Uterus (tissue), 4 donors: ENCODE results near the gene EHD3. TPM values are rescaled to one million over a fixed set of nuclear protein-coding genes. Genes with fewer than 3 reads are reported as not detected.

Source experiments
- DNase-seq, 2 donors: peaks; one replicate each; pipeline ENCODE4 v3.0.0-alpha.2; 2019 to 2020
- H3K27ac ChIP-seq, 2 donors: fragments of 200-600 bp; sonication (generic); 1 replicate in 1 of 2; 2 replicates in 1 of 2; pipeline ENCODE4 v1.5.1; 2016 to 2018
- H3K27me3 ChIP-seq, 2 donors: fragments of 200-600 bp; sonication (generic); one replicate each; pipeline ENCODE4 v1.5.1; 2018 to 2019; ENCODE audit warnings: control low read depth in 1 of 2
- H3K36me3 ChIP-seq, 2 donors: fragments of 200-600 bp; sonication (generic); one replicate each; pipeline ENCODE4 v1.5.1; 2019; ENCODE audit warnings: control low read depth in 1 of 2
- H3K4me1 ChIP-seq, 2 donors: fragments of 200-600 bp; sonication (generic); one replicate each; pipeline ENCODE4 v1.5.1; 2018 to 2019; ENCODE audit warnings: control low read depth in 1 of 2
- H3K4me3 ChIP-seq, 2 donors: fragments of 200-600 bp; sonication (generic); 1 replicate in 1 of 2; 2 replicates in 1 of 2; pipeline ENCODE4 v1.5.1; 2018 to 2019; ENCODE audit warnings: mild to moderate bottlenecking in 1 of 2
- H3K9me3 ChIP-seq, 2 donors: fragments of 200-600 bp; sonication (generic); one replicate each; pipeline ENCODE4 v1.5.1; 2019; ENCODE audit warnings: control low read depth in 1 of 2
- POLR2A ChIP-seq, 2 donors: fragments of 450-650 bp; IDR thresholded peaks; one replicate each; pipeline ENCODE4 v1.6.1; 2016; ENCODE audit warnings: antibody characterized with exemption in 2 of 2, mild to moderate bottlenecking in 1 of 2, moderate library complexity in 1 of 2
- intact Hi-C: fragments of 100-400 bp; cut with DNase I; formaldehyde crosslinking; loops from one replicate; pipeline ENCODE4 v1.15.1; 2023; ENCODE audit warnings: low total_unique reads
- total RNA-seq, 4 donors: library from RNA; depleted of rRNA in 3 of 4; stranded (reverse); fragments of >200 nt in 3 of 4; gene quantifications; one replicate each; pipeline versions ENCODE4 v1.1.0 to v1.2.4, GENCODE V29; 2014 to 2023
- TF ChIP-seq, protein P1 (sequence below), 4 experiments: fragments of 200-600 bp in 2 of 4; fragments of 450-650 bp in 2 of 4; sonication (generic) in 2 of 4; IDR thresholded peaks; one replicate each; pipeline ENCODE4 v1.5.1; 2016 to 2019; ENCODE audit warnings: antibody characterized with exemption in 4 of 4, mild to moderate bottlenecking in 2 of 4, moderate library complexity in 1 of 4
- donor health status: DM: yes; HTN: yes; CAD: no.

EHD3 gene
- total RNA-seq, 4 donors from 2014 or later: 2.6 to 13.1 (median 4.8) TPM

DNA sequence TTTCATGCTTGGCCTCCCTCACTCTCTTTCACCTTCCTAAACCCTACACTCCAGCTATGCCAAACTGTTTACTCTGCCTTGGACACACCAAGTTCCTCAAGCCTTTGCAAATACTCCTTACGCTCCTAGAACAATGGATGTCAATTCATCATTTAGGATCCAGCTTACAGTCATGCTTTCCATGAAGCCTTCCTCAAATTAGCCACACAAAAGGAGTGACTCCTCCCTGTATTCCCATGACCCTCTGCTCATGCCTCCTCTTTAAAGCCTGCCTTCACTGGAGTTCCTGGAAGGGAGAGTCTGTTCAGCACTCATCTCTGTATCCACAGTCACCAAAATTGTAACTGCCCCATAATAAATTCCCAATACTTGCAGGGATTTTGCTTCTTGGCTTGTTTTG, 721 bp upstream of the EHD3 start:
- Histone ChIP-seq H3K27me3 (no peaks in the 10 kb centered on the region), H3K27ac (peak overlapping the region; percentile 33 to 59), H3K9me3 (no peaks in the 10 kb centered on the region), H3K4me3 (no peak overlapping the region), H3K36me3 (no peaks in the 10 kb centered on the region), H3K4me1 (peaks cover 0 to 6% of the 10 kb centered on the region in 2 donors)
- TF ChIP-seq, protein P1, sequence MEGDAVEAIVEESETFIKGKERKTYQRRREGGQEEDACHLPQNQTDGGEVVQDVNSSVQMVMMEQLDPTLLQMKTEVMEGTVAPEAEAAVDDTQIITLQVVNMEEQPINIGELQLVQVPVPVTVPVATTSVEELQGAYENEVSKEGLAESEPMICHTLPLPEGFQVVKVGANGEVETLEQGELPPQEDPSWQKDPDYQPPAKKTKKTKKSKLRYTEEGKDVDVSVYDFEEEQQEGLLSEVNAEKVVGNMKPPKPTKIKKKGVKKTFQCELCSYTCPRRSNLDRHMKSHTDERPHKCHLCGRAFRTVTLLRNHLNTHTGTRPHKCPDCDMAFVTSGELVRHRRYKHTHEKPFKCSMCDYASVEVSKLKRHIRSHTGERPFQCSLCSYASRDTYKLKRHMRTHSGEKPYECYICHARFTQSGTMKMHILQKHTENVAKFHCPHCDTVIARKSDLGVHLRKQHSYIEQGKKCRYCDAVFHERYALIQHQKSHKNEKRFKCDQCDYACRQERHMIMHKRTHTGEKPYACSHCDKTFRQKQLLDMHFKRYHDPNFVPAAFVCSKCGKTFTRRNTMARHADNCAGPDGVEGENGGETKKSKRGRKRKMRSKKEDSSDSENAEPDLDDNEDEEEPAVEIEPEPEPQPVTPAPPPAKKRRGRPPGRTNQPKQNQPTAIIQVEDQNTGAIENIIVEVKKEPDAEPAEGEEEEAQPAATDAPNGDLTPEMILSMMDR (IDR thresholded peaks at IDR 0.05): no peak
- TF ChIP-seq POLR2A (IDR thresholded peaks at IDR 0.05): no peak
- DNase-seq: no peak
- intact Hi-C loops: no loop called here

DNA sequence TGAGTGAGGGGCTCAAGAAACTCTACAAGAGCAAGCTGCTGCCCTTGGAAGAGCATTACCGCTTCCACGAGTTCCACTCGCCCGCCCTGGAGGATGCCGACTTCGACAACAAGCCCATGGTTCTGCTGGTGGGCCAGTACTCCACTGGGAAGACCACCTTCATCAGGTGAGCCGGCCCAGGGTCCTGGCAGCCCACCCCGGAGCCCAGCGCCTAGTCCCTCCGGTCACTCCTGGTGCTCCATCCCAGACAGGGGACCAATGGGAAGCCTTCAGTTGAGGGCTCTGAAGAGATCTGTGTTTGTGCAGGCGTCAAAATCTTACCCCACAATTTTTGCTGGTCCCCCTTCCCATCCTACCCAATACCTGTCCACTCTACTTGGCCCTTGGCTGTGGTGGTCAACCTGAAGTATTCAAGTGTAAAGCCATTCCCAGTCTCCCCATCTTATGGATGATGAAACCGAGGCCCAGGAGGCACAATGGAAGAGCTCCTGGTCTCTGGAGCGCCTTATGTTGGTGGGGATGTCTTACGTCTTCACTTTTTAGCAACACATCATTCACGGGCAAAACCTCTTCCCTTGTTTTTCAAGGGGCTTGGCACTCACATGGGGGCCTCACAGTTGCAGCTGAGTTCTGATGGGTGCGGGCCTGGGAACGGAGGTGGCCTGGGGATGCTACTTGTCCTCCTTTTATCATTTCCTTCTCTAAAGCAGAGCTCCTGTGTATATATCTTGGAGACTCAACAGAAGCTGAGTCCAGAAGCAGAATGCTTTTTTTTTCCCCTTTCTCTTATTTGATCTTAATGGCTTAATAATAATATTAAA, 941 bp downstream of the EHD3 start:
- no peak for TF ChIP-seq POLR2A (IDR thresholded peaks at IDR 0.05)
- TF ChIP-seq, protein P1 (IDR thresholded peaks at IDR 0.05): no peak
- H3K27ac ChIP-seq: peak overlapping the region; percentile 33 to 59
- peaks cover 0 to 6% of the 10 kb centered on the region in 2 donors for H3K4me1 ChIP-seq
- no peaks in the 10 kb centered on the region for H3K36me3 ChIP-seq
- H3K4me3 ChIP-seq: peak overlapping the region; percentile 53 to 68
- no peaks in the 10 kb centered on the region for H3K27me3 ChIP-seq
- no peaks in the 10 kb centered on the region for H3K9me3 ChIP-seq
- no peak for DNase-seq
- intact Hi-C loops: no loop called here

DNA sequence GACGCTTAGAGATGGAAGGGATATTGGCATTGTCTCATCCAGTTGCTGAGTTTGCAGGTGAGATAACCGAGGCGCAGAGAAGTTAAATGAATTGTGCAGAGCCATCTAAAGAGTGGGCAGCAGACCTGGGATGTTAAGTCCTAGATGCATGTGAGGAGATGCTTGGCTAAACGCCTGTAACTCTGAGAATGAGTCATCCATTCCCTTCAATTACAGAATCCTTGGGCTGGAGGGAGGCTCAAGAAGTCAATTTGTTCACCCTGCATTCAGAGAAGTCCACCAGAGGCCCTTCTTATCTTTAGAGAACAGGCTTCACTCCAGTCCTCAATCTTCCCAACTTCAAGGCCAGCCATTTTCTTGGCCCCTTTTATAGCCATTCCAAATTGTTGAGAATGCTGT, 1.6 kb downstream of the EHD3 start:
- H3K36me3 ChIP-seq: no peaks in the 10 kb centered on the region
- TF ChIP-seq, protein P1 (IDR thresholded peaks at IDR 0.05): no peak
- TF ChIP-seq POLR2A (IDR thresholded peaks at IDR 0.05): no peak
- no peak for DNase-seq
- intact Hi-C loops: no loop called here
- no peaks in the 10 kb centered on the region for H3K27me3 ChIP-seq
- no peak overlapping the region for H3K4me3 ChIP-seq
- H3K27ac ChIP-seq: no peak overlapping the region
- H3K9me3 ChIP-seq: no peaks in the 10 kb centered on the region
- H3K4me1 ChIP-seq: peaks cover 0 to 6% of the 10 kb centered on the region in 2 donors

DNA sequence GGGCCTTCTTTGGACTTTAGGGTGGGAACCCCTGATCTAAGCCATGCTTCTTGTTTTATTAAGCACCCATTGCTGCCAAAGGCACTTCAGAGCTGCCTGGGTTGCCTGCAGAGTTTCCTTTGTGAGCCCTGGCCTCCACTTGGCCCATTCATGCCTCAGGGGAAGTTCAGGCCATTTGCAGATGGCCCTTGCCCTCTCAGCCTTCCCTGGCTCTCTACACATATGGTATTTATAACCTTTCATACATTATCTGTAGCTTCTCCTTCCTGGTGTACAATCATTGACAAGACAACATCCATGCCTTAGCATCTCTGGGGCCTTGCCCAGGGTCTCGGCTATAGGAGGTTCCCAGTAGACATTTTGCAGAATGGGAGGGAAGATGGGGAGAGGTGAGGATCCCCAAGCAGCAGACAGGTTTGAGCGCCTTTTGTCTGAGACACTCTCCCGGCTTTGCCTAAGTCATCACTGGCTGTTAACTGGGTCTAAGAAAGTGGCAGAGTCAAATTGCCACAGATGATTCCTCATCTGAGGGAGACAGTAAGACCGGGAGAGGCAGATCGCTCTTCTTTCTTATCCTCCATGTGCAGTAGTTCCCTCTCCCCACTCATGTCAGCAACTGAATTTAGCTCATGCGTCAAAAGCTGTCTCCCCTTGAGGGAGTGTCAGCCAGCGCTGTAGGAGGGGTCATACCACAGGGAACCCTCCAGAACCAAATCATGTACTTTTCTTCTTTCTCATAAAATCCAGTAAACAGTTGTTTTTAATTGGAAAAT, 2.7 kb downstream of the EHD3 start:
- intact Hi-C loops: no loop called here
- TF ChIP-seq, protein P1 (IDR thresholded peaks at IDR 0.05): no peak
- no peak for TF ChIP-seq POLR2A (IDR thresholded peaks at IDR 0.05)

More for the DNA sequence above, 2.7 kb downstream of the EHD3 start:
- no peaks in the 10 kb centered on the region for H3K9me3 ChIP-seq
- H3K27me3 ChIP-seq: no peaks in the 10 kb centered on the region
- DNase-seq: no peak
- no peaks in the 10 kb centered on the region for H3K36me3 ChIP-seq
- no peak overlapping the region for H3K4me3 ChIP-seq
- peaks cover 0 to 6% of the 10 kb centered on the region in 2 donors for H3K4me1 ChIP-seq
- H3K27ac ChIP-seq: no peak overlapping the region
